ENCODE measurements around the gene RADIL.

Gene RADIL

GRCh38 chr7:4831723-4832495, 51.6 kb downstream of the RADIL start:
- no peak for DNase-seq (ENCODE audit: low spot score)

GRCh38 chr7:4830176-4830575, 53.3 kb downstream of the RADIL start:
- DNase-seq (ENCODE audit: low spot score), result peak; percentile 72

- DNase-seq (ENCODE audit: low spot score), result no peak
Observed at GRCh38 chr7:4828720-4829383, 54.7 kb downstream of the RADIL start.

- DNase-seq (ENCODE audit: low spot score), result no peak
Observed at GRCh38 chr7:4825081-4825480, 58.4 kb downstream of the RADIL start.

- no peak for DNase-seq (ENCODE audit: low spot score)
Observed at GRCh38 chr7:4824120-4824775, 59.3 kb downstream of the RADIL start.

- no peak for DNase-seq (ENCODE audit: low spot score)
Observed at GRCh38 chr7:4823441-4824119, 59.9 kb downstream of the RADIL start.

GRCh38 chr7:4822677-4823076, 60.8 kb downstream of the RADIL start:
- no peak for DNase-seq (ENCODE audit: low spot score)

GRCh38 chr7:4820967-4821471, 62.5 kb downstream of the RADIL start:
- DNase-seq (ENCODE audit: low spot score), result no peak

GRCh38 chr7:4820405-4820966, 63.0 kb downstream of the RADIL start:
- no peak for DNase-seq (ENCODE audit: low spot score)

- no peak for DNase-seq (ENCODE audit: low spot score)
Observed at GRCh38 chr7:4819560-4820404, 63.7 kb downstream of the RADIL start.

GRCh38 chr7:4818000-4818794, 65.3 kb downstream of the RADIL start:
- no peak for DNase-seq (ENCODE audit: low spot score)

GRCh38 chr7:4817178-4817901, 66.2 kb downstream of the RADIL start:
- no peak for DNase-seq (ENCODE audit: low spot score)

- no peak for DNase-seq (ENCODE audit: low spot score)
Observed at GRCh38 chr7:4816419-4817080, 67.0 kb downstream of the RADIL start.

GRCh38 chr7:4815609-4816418, 67.7 kb downstream of the RADIL start:
- no peak for DNase-seq (ENCODE audit: low spot score)

- DNase-seq (ENCODE audit: low spot score), result no peak
Observed at GRCh38 chr7:4815121-4815520, 68.4 kb downstream of the RADIL start.

GRCh38 chr7:4814433-4814832, 69.1 kb downstream of the RADIL start:
- no peak for DNase-seq (ENCODE audit: low spot score)

- peak; percentile 93 for DNase-seq (ENCODE audit: low spot score)
Observed at GRCh38 chr7:4809666-4810065, 73.8 kb downstream of the RADIL start.

- DNase-seq (ENCODE audit: low spot score), result no peak
Observed at GRCh38 chr7:4809091-4809591, 74.4 kb downstream of the RADIL start.
